Body of pancreas (tissue), 4 donors: ENCODE measurements around the gene COQ10B.

Experiments
- POLR2A ChIP-seq, 3 donors: fragments of 450-650 bp; IDR thresholded peaks; one replicate each; pipeline ENCODE4 v1.6.1; 2016; ENCODE audit warnings: antibody characterized with exemption in 3 of 3, mild to moderate bottlenecking in 2 of 3
- TF ChIP-seq, protein P1 (sequence below), 7 experiments: fragments of 450-650 bp in 4 of 7; fragments of 200-600 bp in 3 of 7; sonication (generic) in 3 of 7; IDR thresholded peaks; one replicate each; pipeline ENCODE4 v1.5.1; 2016 to 2019; ENCODE audit warnings: antibody characterized with exemption in 7 of 7

DNA sequence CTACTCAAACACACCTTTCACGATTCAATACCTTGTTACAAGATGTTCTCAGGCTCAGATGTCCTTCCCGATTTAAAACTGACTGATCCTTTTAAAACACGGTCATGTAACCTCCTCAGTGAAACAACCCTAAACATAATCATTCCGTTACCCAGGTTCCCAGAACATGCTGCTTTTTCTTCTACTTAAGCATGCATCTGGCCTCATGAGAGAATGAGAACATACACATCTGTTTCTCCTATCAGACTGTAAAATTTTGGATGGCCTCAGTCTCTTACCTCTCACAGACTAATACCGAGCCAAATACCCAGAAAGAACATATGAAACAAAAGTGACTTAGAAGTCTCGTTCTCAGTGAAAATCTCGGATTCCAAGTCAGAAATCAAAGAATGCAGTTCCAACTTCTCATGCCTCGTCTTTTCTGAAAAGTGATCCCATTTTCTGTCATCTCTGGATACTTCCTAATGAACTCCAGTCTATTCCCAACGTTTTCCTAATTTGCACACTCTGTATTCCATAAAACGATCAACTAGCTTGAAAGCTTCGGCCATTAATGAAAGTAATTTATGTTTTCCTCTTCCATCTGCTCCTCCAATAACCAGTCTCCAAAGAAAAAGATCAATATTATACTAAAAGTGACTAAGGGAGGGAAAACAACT lies 19.4 kb upstream of the COQ10B start:
- TF ChIP-seq, protein P1, sequence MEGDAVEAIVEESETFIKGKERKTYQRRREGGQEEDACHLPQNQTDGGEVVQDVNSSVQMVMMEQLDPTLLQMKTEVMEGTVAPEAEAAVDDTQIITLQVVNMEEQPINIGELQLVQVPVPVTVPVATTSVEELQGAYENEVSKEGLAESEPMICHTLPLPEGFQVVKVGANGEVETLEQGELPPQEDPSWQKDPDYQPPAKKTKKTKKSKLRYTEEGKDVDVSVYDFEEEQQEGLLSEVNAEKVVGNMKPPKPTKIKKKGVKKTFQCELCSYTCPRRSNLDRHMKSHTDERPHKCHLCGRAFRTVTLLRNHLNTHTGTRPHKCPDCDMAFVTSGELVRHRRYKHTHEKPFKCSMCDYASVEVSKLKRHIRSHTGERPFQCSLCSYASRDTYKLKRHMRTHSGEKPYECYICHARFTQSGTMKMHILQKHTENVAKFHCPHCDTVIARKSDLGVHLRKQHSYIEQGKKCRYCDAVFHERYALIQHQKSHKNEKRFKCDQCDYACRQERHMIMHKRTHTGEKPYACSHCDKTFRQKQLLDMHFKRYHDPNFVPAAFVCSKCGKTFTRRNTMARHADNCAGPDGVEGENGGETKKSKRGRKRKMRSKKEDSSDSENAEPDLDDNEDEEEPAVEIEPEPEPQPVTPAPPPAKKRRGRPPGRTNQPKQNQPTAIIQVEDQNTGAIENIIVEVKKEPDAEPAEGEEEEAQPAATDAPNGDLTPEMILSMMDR (IDR thresholded peaks at IDR 0.05) = no peak
- TF ChIP-seq POLR2A (IDR thresholded peaks at IDR 0.05) = peak in 1 of 3 donors; percentile 18
